Fibroblast of lung (primary cell): ENCODE data around the gene AMMECR1. TPM values are rescaled to one million over a fixed set of nuclear protein-coding genes. Genes with fewer than 3 reads are reported as not detected.

Experiments used
- DNase-seq, 2 donors: peaks; one replicate each; pipeline versions ENCODE4 v3.0.0 to v3.0.0-alpha.2; 2010; ENCODE audit warnings: low read depth in 2 of 2
- H2AFZ ChIP-seq: 2 replicates; pipeline ENCODE4 v1.5.1; 2012; ENCODE audit warnings: low read length, control low read depth, inconsistent platforms
- H3K27ac ChIP-seq: 2 replicates; pipeline ENCODE4 v1.5.1; 2011; ENCODE audit warnings: low read length, control low read depth; ENCODE audit not compliant: insufficient read depth
- H3K27me3 ChIP-seq: 2 replicates; pipeline ENCODE4 v1.5.1; 2011; ENCODE audit warnings: mild to moderate bottlenecking, low read length; ENCODE audit not compliant: control insufficient read depth, insufficient read depth
- H3K36me3 ChIP-seq: 2 replicates; pipeline ENCODE4 v1.5.1; 2011; ENCODE audit warnings: low read length; ENCODE audit not compliant: control insufficient read depth, insufficient read depth
- H3K4me1 ChIP-seq: 2 replicates; pipeline ENCODE4 v1.5.1; 2011; ENCODE audit warnings: low read length; ENCODE audit not compliant: control insufficient read depth, insufficient read depth; ENCODE audit errors: extremely low read depth
- H3K4me2 ChIP-seq: 2 replicates; pipeline ENCODE4 v1.5.1; 2011; ENCODE audit warnings: low read length, control low read depth; ENCODE audit not compliant: insufficient read depth; ENCODE audit errors: extremely low read depth
- H3K4me3 ChIP-seq, 4 experiments: fragments of 200-600 bp in 1 of 4; sonication (generic) in 1 of 4; replicated peaks in 1 of 4; 2 replicates each; pipeline ENCODE4 v1.5.1; 2011 to 2016; ENCODE audit warnings: low read length in 4 of 4, low read depth in 3 of 4, mild to moderate bottlenecking in 3 of 4, control low read depth in 2 of 4, inconsistent platforms in 1 of 4, mixed read lengths in 1 of 4; ENCODE audit not compliant: insufficient read depth in 1 of 4; ENCODE audit errors: control extremely low read depth in 1 of 4
- H3K79me2 ChIP-seq: 2 replicates; pipeline ENCODE4 v1.5.1; 2012; ENCODE audit warnings: mild to moderate bottlenecking, low read length, inconsistent platforms; ENCODE audit not compliant: control insufficient read depth, insufficient read depth
- H3K9ac ChIP-seq: 2 replicates; pipeline ENCODE4 v1.5.1; 2011; ENCODE audit warnings: mild to moderate bottlenecking, low read length, control low read depth; ENCODE audit not compliant: insufficient read depth
- H3K9me3 ChIP-seq: 2 replicates; pipeline ENCODE4 v1.5.1; 2012; ENCODE audit warnings: low read depth, low read length; ENCODE audit not compliant: control insufficient read depth, insufficient read depth
- H4K20me1 ChIP-seq: 2 replicates; pipeline ENCODE4 v1.5.1; 2011; ENCODE audit warnings: low read length; ENCODE audit not compliant: control insufficient read depth, insufficient read depth; ENCODE audit errors: extremely low read depth
- CTCF ChIP-seq, 2 donors: IDR thresholded peaks in 1 of 2; conservative IDR thresholded peaks in 1 of 2; 1 replicate in 1 of 2; 2 replicates in 1 of 2; pipeline ENCODE4 v1.5.1; 2011 to 2012; ENCODE audit warnings: low read length in 2 of 2, control low read depth in 1 of 2, inconsistent platforms in 1 of 2, low read depth in 1 of 2, mild to moderate bottlenecking in 1 of 2
- EZH2 ChIP-seq: IDR thresholded peaks from 2 replicates; pipeline ENCODE4 v1.5.1; 2012; ENCODE audit warnings: low read length, control low read depth, mild to moderate bottlenecking; ENCODE audit errors: missing control alignments
- polyA plus RNA-seq, 2 donors: library from polyadenylated mRNA; depleted of rRNA in 1 of 2; stranded (reverse) in 1 of 2; unstranded in 1 of 2; fragments of >200 nt; gene quantifications; 2 replicates each; pipeline ENCODE4 v1.2.1, GENCODE V29; 2011 to 2012; ENCODE audit warnings: missing spikeins in 1 of 2
- total RNA-seq: library from RNA; depleted of rRNA; stranded (reverse); fragments of >200 nt; gene quantifications from 2 replicates; pipeline ENCODE4 v1.2.1, GENCODE V29; 2014

AMMECR1 gene
- total and polyA plus RNA-seq, 2 donors (not counting 1 experiment from before 2014, with no cell fraction given), result 7.6 to 9.2 TPM

DNA sequence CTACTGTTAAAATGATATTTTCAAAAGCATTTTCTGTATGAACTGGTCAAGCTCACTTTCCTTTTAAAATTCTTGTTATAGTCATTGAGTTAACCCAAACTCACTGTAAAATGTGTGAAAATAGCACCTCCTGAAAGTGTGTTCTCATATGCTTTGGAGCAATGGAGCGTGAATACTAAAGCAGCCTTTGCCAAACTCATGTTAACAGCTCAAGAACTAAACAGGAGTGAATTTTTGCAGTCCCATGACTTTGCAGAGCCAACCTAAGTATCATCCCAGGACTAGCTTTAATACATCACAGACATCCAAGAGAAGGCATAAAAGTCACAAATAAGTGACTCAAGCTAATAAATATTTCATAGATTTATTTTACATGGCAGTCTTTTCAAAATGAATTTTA is 2.3 kb downstream of the AMMECR1 start:
- Histone ChIP-seq H3K79me2 (peaks cover 66% of the 10 kb centered on the region), H3K27ac (no peak overlapping the region), H3K36me3 (no peaks in the 10 kb centered on the region), H2AFZ (no peak overlapping the region), H4K20me1 (no peaks in the 10 kb centered on the region), H3K4me1 (peaks cover 2% of the 10 kb centered on the region), H3K9ac (no peak overlapping the region), H3K4me3 (peak overlapping the region; percentile 73 to 91 (median 76)), H3K27me3 (no peaks in the 10 kb centered on the region), H3K9me3 (no peaks in the 10 kb centered on the region), H3K4me2 (peak overlapping the region; percentile 96)
- TF ChIP-seq EZH2 (no peak), CTCF (conservative IDR thresholded peaks at IDR 0.05 in 1 of 2, IDR thresholded peaks at IDR 0.05 in 1 of 2; ENCODE audit: low read depth in 1 of 2, low read length in 2 of 2) (no peak)
- DNase-seq, result peak in 1 of 2 donors; percentile 33

DNA sequence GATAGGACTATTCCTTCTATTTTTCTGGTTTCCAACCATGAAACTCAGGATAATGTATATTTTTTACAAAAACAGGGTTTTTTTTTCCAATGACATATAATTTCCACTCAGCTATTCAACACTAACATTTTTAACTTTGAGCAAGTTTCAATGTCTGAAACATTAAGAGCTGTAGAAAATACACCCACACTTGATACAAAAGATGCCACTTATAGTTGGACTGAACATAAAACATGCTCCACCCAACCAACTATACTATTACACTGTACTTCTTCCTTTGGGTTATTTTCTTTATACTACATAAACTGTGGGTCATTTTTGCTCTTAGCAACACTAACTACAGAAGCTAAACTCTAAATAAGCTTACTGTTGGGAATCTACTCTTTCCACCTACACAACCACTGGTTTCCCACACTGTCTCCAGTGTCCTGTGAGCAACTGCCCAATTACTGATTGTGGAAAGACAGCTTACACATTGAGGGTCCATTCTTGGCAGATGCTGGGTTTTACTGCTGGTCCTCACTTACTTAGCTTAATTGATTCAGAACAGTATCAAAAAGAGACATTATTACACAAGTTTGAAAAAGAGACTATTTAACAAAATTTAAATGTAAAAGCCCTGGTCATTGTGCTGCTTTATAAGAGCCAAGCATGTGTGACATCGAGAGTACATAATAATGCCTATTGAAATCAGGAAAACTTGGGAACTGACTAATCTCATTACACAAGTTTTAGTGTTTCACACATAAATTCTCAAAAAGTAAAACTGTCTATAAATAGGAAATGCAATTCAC is 6.3 kb downstream of the AMMECR1 start:
- Histone ChIP-seq H4K20me1 (no peaks in the 10 kb centered on the region), H2AFZ (no peak overlapping the region), H3K79me2 (peaks cover 81% of the 10 kb centered on the region), H3K9ac (no peak overlapping the region), H3K4me2 (no peak overlapping the region), H3K4me1 (peaks cover 2% of the 10 kb centered on the region), H3K9me3 (no peaks in the 10 kb centered on the region), H3K27me3 (no peaks in the 10 kb centered on the region), H3K36me3 (no peaks in the 10 kb centered on the region), H3K4me3 (no peak overlapping the region), H3K27ac (no peak overlapping the region)
- TF ChIP-seq CTCF (conservative IDR thresholded peaks at IDR 0.05 in 1 of 2, IDR thresholded peaks at IDR 0.05 in 1 of 2; ENCODE audit: low read depth in 1 of 2, low read length in 2 of 2), result no peak
- no peak for TF ChIP-seq EZH2
- no peak for DNase-seq

DNA sequence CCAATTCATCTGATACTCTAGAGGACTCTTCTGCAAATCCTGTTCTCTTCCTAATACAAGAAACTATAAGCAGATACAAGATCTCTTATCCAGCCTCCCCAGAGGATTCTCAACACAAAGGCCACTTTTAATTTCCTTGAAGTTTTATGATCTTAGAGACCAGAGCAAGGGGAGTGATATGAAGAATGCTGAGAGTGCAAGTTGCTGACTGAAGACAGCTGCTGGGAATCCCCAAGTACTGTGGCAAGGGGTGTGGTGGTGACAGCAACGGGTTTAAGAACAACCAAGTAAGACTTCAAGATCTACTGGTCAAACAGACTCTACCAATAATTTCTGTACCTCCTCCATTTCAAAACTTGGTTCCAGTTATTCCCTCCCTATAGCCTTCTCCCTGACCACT is 7.0 kb downstream of the AMMECR1 start:
- peaks cover 2% of the 10 kb centered on the region for H3K4me1 ChIP-seq
- no peaks in the 10 kb centered on the region for H4K20me1 ChIP-seq
- peaks cover 74% of the 10 kb centered on the region for H3K79me2 ChIP-seq
- no peak overlapping the region for H3K27ac ChIP-seq
- no peak overlapping the region for H3K4me2 ChIP-seq
- peak in 1 of 2 donors; percentile 24 for DNase-seq
- no peak overlapping the region for H3K4me3 ChIP-seq
- H2AFZ ChIP-seq, result no peak overlapping the region
- no peak for TF ChIP-seq CTCF (conservative IDR thresholded peaks at IDR 0.05 in 1 of 2, IDR thresholded peaks at IDR 0.05 in 1 of 2; ENCODE audit: low read depth in 1 of 2, low read length in 2 of 2)
- TF ChIP-seq EZH2, result no peak
- H3K27me3 ChIP-seq, result no peaks in the 10 kb centered on the region
- no peaks in the 10 kb centered on the region for H3K9me3 ChIP-seq
- no peaks in the 10 kb centered on the region for H3K36me3 ChIP-seq
- no peak overlapping the region for H3K9ac ChIP-seq
